ENCODE measurements around the gene SYNE2. TPM values are rescaled to one million over a fixed set of nuclear protein-coding genes. Genes with fewer than 3 reads are reported as not detected.
A peak's percentile ranks its signal among the peaks of the same experiment; 100 is the strongest.

Gene SYNE2
- total and polyA plus RNA-seq, 5 donors from 2014 or later, result 25.6 to 348 (median 32.3) TPM

DNA sequence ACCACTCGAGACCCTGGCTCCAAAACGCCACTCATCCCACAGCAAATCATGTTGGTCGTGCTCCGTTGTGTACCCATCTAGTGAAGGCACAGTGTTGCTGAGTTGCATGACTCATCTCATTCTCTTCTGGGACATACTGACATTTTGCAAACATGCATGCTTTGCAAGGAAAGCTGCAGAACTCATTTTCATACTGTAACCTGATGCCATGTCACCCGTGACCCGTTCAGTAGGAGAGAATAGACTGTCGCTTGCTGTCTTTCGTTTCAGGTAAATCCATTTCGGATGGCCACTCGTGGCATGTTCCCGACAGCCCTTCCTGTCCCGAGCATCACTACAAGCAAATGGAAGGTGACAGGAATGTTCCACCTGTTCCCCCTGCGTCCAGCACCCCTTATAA, 363.2 kb downstream of the SYNE2 start:
- Histone ChIP-seq H3K4me3 (ENCODE audit: low read depth, low read length) (no peak overlapping the region), H3K36me3 (ENCODE audit: control insufficient read depth, insufficient read depth, low read length) (peaks cover 99% of the 10 kb centered on the region), H3K27ac (ENCODE audit: insufficient read depth, low read length, poor library complexity, severe bottlenecking) (no peak overlapping the region), H3K4me1 (ENCODE audit: control insufficient read depth, insufficient read depth, low read length, poor library complexity, severe bottlenecking) (no peaks in the 10 kb centered on the region), H3K27me3 (ENCODE audit: control insufficient read depth, insufficient read depth, low read length) (no peaks in the 10 kb centered on the region), H3K9me3 (ENCODE audit: control insufficient read depth in 2 of 2, low read length in 2 of 2) (no peaks in the 10 kb centered on the region)
- Mint-ChIP-seq H3K9me3 (no peaks in the 10 kb centered on the region), H3K27me3 (no peaks in the 10 kb centered on the region), H3K4me3 (no peak overlapping the region), H3K27ac (peak overlapping the region in 2 of 3 donors; percentile 26 to 40), H3K4me1 (peaks cover 0 to 2% (median 0%) of the 10 kb centered on the region in 4 donors), H3K36me3 (peaks cover 61% of the 10 kb centered on the region)
- no peak for ATAC-seq (ENCODE audit: low read depth in 2 of 2)
- no peak for DNase-seq

DNA sequence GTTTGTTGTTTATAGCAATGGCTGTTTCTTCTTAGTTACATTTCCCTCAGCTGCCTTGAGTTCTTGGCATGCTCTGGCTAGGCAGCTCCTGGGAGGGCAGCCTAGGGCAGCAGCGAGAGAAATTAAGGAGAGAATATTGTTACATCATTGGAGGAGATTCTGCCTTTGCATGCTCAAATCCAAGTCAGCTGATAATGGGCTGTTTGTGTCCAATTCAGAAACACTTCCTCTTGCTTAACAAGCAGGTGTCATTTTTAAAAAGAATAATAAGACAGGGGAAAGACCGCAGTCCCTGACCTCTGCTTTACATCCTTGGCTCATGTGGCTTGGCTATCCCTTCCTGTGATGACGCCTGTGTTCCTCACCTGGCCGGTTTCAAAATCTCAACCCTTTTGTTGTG, 364.5 kb downstream of the SYNE2 start:
- DNase-seq (no peak), ATAC-seq (ENCODE audit: low read depth in 2 of 2) (no peak)
- Histone ChIP-seq H3K4me3 (ENCODE audit: low read depth, low read length) (no peak overlapping the region), H3K27me3 (ENCODE audit: control insufficient read depth, insufficient read depth, low read length) (no peaks in the 10 kb centered on the region), H3K4me1 (ENCODE audit: control insufficient read depth, insufficient read depth, low read length, poor library complexity, severe bottlenecking) (no peaks in the 10 kb centered on the region), H3K36me3 (ENCODE audit: control insufficient read depth, insufficient read depth, low read length) (peaks cover 99% of the 10 kb centered on the region), H3K9me3 (ENCODE audit: control insufficient read depth in 2 of 2, low read length in 2 of 2) (no peaks in the 10 kb centered on the region), H3K27ac (ENCODE audit: insufficient read depth, low read length, poor library complexity, severe bottlenecking) (no peak overlapping the region)
- H3K4me3 Mint-ChIP-seq, result no peak overlapping the region
- H3K4me1 Mint-ChIP-seq, result peaks cover 0 to 6% (median 0%) of the 10 kb centered on the region in 4 donors
- H3K27ac Mint-ChIP-seq, result no peak overlapping the region
- H3K9me3 Mint-ChIP-seq, result no peaks in the 10 kb centered on the region
- H3K36me3 Mint-ChIP-seq, result peaks cover 59% of the 10 kb centered on the region
- H3K27me3 Mint-ChIP-seq, result no peaks in the 10 kb centered on the region

DNA sequence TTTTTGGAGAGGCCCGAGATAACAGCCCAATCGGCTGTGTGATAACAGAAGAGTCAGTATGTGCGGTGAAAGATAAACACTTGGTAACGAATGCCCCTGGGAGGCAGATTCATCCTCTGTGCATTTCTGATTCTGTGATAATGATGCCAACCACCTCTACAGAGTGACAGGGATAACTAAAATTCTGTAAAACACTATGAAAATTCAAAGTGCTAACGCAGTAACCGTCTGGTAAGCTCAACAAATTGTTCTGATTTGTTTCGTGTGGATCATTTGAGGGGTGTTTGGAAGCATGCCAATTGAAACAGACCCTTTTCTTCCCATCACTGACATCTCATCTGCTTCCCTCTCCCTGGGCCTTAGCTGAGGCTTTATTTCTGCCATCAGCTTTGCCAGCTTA, 365.0 kb downstream of the SYNE2 start:
- Mint-ChIP-seq H3K9me3 (no peaks in the 10 kb centered on the region), H3K4me1 (peaks cover 0 to 6% (median 0%) of the 10 kb centered on the region in 4 donors), H3K27me3 (no peaks in the 10 kb centered on the region), H3K36me3 (peaks cover 57% of the 10 kb centered on the region), H3K27ac (peak overlapping the region in 1 of 3 donors; percentile 76), H3K4me3 (no peak overlapping the region)
- Histone ChIP-seq H3K4me1 (ENCODE audit: control insufficient read depth, insufficient read depth, low read length, poor library complexity, severe bottlenecking) (no peaks in the 10 kb centered on the region), H3K27ac (ENCODE audit: insufficient read depth, low read length, poor library complexity, severe bottlenecking) (no peak overlapping the region), H3K9me3 (ENCODE audit: control insufficient read depth in 2 of 2, low read length in 2 of 2) (no peaks in the 10 kb centered on the region), H3K36me3 (ENCODE audit: control insufficient read depth, insufficient read depth, low read length) (peaks cover 98% of the 10 kb centered on the region), H3K4me3 (ENCODE audit: low read depth, low read length) (no peak overlapping the region), H3K27me3 (ENCODE audit: control insufficient read depth, insufficient read depth, low read length) (no peaks in the 10 kb centered on the region)
- ATAC-seq (ENCODE audit: low read depth in 2 of 2) (no peak), DNase-seq (no peak)

DNA sequence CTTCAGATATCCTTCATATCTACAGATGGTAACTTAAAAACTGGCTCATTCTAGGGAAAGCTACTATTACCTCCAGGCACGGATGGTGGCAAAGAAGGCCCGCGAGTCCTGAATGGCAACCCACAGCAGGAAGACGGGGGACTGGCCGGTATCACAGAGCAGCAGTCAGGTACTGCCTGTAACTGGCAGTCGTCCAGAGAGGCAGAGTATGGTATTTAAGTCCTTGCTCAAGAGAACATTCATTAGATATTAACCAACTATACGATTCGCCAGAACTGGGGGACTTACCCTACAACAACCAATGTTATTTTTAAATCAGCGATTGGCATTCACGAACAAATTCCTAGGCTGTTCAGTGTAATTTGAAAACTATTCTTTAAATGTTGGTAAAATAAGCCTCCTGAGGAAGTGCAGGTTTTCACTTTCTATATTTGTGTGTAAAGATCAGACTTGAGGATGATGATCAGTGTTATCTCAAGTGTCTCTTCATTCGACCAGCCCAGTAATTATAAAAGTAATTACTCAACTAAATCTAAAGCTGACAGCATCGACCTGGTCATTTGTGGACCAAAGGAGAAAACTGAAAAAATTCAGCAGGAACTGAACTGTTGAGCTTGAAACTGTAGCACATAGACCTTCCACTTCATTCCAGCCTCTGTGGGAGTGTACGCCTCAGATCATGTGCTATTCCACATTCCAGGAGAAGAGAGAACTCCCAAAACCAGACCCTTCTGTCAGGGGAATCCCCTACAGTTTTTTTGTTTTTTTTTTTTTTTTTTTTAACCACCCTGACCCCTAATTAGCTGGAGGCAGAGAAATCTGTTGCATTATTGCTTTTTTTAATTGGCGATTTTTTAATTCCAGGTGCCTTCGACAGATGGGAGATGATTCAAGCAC, 365.8 kb downstream of the SYNE2 start:
- Mint-ChIP-seq H3K36me3 (peaks cover 59% of the 10 kb centered on the region), H3K9me3 (no peaks in the 10 kb centered on the region), H3K27ac (peak overlapping the region in 1 of 3 donors; percentile 76), H3K27me3 (no peaks in the 10 kb centered on the region), H3K4me1 (peaks cover 0 to 6% (median 0%) of the 10 kb centered on the region in 4 donors), H3K4me3 (no peak overlapping the region)
- no peaks in the 10 kb centered on the region for H3K27me3 ChIP-seq (ENCODE audit: control insufficient read depth, insufficient read depth, low read length)
- H3K4me1 ChIP-seq (ENCODE audit: control insufficient read depth, insufficient read depth, low read length, poor library complexity, severe bottlenecking), result no peaks in the 10 kb centered on the region
- DNase-seq, result no peak
- peaks cover 98% of the 10 kb centered on the region for H3K36me3 ChIP-seq (ENCODE audit: control insufficient read depth, insufficient read depth, low read length)
- H3K4me3 ChIP-seq (ENCODE audit: low read depth, low read length), result no peak overlapping the region
- H3K9me3 ChIP-seq (ENCODE audit: control insufficient read depth in 2 of 2, low read length in 2 of 2), result no peaks in the 10 kb centered on the region
- no peak overlapping the region for H3K27ac ChIP-seq (ENCODE audit: insufficient read depth, low read length, poor library complexity, severe bottlenecking)
- no peak for ATAC-seq (ENCODE audit: low read depth in 2 of 2)

DNA sequence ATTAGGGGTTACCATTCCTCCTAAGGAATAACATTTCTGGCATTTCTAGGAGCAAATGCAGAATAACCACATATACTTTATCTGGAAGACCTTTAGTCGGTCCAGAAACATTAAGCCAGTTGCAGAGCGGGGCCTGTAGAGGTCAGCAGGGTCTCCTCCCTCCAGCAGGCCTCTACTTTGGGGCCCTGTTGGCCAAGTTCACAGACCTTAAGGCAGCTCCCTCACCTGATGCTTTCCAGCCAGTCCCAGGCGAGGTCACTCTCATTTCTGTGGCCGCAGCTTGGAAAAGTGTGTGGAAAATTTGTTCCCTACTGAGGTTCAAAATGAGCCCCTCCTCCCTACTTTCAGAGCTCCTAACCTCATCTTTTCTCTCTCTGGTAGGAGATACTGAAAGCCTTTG, 367.3 kb downstream of the SYNE2 start:
- no peak overlapping the region for H3K27ac ChIP-seq (ENCODE audit: insufficient read depth, low read length, poor library complexity, severe bottlenecking)
- no peak for DNase-seq
- Mint-ChIP-seq H3K4me3 (no peak overlapping the region), H3K27me3 (no peaks in the 10 kb centered on the region), H3K36me3 (peaks cover 69% of the 10 kb centered on the region), H3K27ac (no peak overlapping the region), H3K4me1 (peaks cover 0 to 6% (median 0%) of the 10 kb centered on the region in 4 donors), H3K9me3 (no peaks in the 10 kb centered on the region)
- H3K4me3 ChIP-seq (ENCODE audit: low read depth, low read length), result no peak overlapping the region
- no peaks in the 10 kb centered on the region for H3K27me3 ChIP-seq (ENCODE audit: control insufficient read depth, insufficient read depth, low read length)
- H3K36me3 ChIP-seq (ENCODE audit: control insufficient read depth, insufficient read depth, low read length), result peaks cover 98% of the 10 kb centered on the region
- no peak for ATAC-seq (ENCODE audit: low read depth in 2 of 2)
- no peaks in the 10 kb centered on the region for H3K4me1 ChIP-seq (ENCODE audit: control insufficient read depth, insufficient read depth, low read length, poor library complexity, severe bottlenecking)
- no peaks in the 10 kb centered on the region for H3K9me3 ChIP-seq (ENCODE audit: control insufficient read depth in 2 of 2, low read length in 2 of 2)

DNA sequence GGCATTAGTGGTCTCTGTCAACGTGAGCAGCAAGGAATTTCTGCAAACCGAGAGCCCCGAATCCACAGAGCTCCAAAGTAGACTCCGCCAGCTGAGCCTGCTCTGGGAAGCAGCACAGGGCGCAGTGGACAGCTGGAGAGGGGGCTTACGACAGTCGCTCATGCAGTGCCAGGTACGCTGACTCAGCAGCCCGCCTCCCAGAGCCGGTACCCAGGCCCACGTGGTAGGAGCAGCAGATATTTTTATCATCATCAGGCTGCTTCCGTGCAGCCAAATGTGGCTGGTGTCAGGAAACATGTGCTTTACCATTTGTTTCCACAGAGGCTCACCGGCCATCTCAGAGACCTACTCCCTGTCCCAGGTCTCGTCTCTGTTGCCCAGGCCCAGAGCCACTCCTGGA, 367.7 kb downstream of the SYNE2 start:
- H3K4me1 ChIP-seq (ENCODE audit: control insufficient read depth, insufficient read depth, low read length, poor library complexity, severe bottlenecking), result no peaks in the 10 kb centered on the region
- no peaks in the 10 kb centered on the region for H3K9me3 ChIP-seq (ENCODE audit: control insufficient read depth in 2 of 2, low read length in 2 of 2)
- H3K27ac Mint-ChIP-seq, result no peak overlapping the region
- no peak overlapping the region for H3K4me3 ChIP-seq (ENCODE audit: low read depth, low read length)
- ATAC-seq (ENCODE audit: low read depth in 2 of 2) (peak in 1 of 2 donors; percentile 11), DNase-seq (no peak)
- no peaks in the 10 kb centered on the region for H3K27me3 ChIP-seq (ENCODE audit: control insufficient read depth, insufficient read depth, low read length)
- H3K27ac ChIP-seq (ENCODE audit: insufficient read depth, low read length, poor library complexity, severe bottlenecking), result no peak overlapping the region
- H3K4me3 Mint-ChIP-seq, result no peak overlapping the region
- H3K9me3 Mint-ChIP-seq, result no peaks in the 10 kb centered on the region
- peaks cover 98% of the 10 kb centered on the region for H3K36me3 ChIP-seq (ENCODE audit: control insufficient read depth, insufficient read depth, low read length)
- peaks cover 66% of the 10 kb centered on the region for H3K36me3 Mint-ChIP-seq
- H3K27me3 Mint-ChIP-seq, result no peaks in the 10 kb centered on the region
- H3K4me1 Mint-ChIP-seq, result peaks cover 0 to 6% (median 0%) of the 10 kb centered on the region in 4 donors

DNA sequence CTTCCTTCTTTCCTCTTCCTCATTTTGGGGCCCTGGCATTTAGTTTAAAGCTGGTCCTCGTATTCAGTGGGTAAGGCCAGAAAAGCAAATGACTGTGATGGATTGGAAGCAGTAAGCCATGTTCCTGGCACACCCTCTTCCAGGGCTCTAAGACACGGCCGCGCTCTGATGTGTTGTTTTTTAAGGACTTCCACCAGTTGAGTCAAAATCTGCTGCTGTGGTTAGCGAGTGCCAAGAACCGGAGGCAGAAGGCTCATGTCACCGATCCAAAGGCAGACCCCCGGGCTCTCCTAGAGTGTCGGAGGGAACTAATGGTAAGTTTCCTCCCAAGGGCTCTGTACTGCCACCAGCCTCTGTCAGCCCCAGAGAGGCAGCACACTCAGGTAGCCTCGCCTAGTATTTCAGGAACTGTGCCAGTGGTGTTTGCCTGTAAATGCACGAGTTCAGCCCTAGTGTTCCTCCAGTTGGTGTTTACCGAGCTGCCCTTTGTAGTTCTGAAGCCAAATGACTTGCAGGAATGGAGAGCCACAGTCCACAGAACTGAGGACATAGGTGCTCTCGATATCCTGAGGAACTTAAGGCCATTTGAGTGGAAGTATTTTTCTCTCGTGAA, 368.7 kb downstream of the SYNE2 start:
- ATAC-seq (ENCODE audit: low read depth in 2 of 2), result no peak
- peak overlapping the region in 1 of 3 donors; percentile 36 for H3K27ac Mint-ChIP-seq
- H3K9me3 Mint-ChIP-seq, result no peaks in the 10 kb centered on the region

More for the DNA sequence above, 368.7 kb downstream of the SYNE2 start:
- Histone ChIP-seq H3K27ac (ENCODE audit: insufficient read depth, low read length, poor library complexity, severe bottlenecking) (no peak overlapping the region), H3K4me1 (ENCODE audit: control insufficient read depth, insufficient read depth, low read length, poor library complexity, severe bottlenecking) (no peaks in the 10 kb centered on the region), H3K36me3 (ENCODE audit: control insufficient read depth, insufficient read depth, low read length) (peaks cover 98% of the 10 kb centered on the region), H3K27me3 (ENCODE audit: control insufficient read depth, insufficient read depth, low read length) (no peaks in the 10 kb centered on the region), H3K4me3 (ENCODE audit: low read depth, low read length) (no peak overlapping the region), H3K9me3 (ENCODE audit: control insufficient read depth in 2 of 2, low read length in 2 of 2) (no peaks in the 10 kb centered on the region)
- no peak for DNase-seq
- Mint-ChIP-seq H3K4me3 (no peak overlapping the region), H3K4me1 (peaks cover 0 to 4% (median 0%) of the 10 kb centered on the region in 4 donors), H3K27me3 (no peaks in the 10 kb centered on the region), H3K36me3 (peaks cover 61% of the 10 kb centered on the region)
